Right lobe of liver (tissue), 6 donors: Measurements from ENCODE around the gene ABLIM3. TPM values are rescaled to one million over a fixed set of nuclear protein-coding genes. Genes with fewer than 3 reads are reported as not detected.
A peak's percentile ranks its signal among the peaks of the same experiment; 100 is the strongest.

ENCODE experiments used
- ATAC-seq, 4 donors: fragments of 200-7000 bp; cut with Tn5 transposase; one replicate each; pipeline ENCODE4 v1.9.1; 2020; ENCODE audit warnings: mild to moderate bottlenecking in 4 of 4, moderate library complexity in 4 of 4
- DNase-seq, 3 donors: peaks; one replicate each; pipeline ENCODE4 v3.0.0-alpha.2; 2020
- H3K27ac ChIP-seq, 3 donors: fragments of 200-600 bp; one replicate each; pipeline ENCODE4 v1.8.0; 2022
- H3K27me3 ChIP-seq, 2 donors: fragments of 200-600 bp; one replicate each; pipeline ENCODE4 v1.8.0; 2022
- H3K36me3 ChIP-seq, 4 donors: fragments of 200-600 bp; sonication (generic) in 1 of 4; one replicate each; pipeline versions ENCODE4 v1.5.1 to v1.8.0; 2017 to 2022; ENCODE audit warnings: control low read depth in 1 of 4
- H3K4me1 ChIP-seq, 4 donors: fragments of 200-600 bp; sonication (generic) in 1 of 4; one replicate each; pipeline versions ENCODE4 v1.5.1 to v1.8.0; 2017 to 2022; ENCODE audit warnings: control low read depth in 1 of 4
- H3K4me3 ChIP-seq, 3 donors: fragments of 200-600 bp; one replicate each; pipeline ENCODE4 v1.8.0; 2022
- H3K9me3 ChIP-seq, 4 donors: fragments of 200-600 bp; sonication (generic) in 1 of 4; one replicate each; pipeline versions ENCODE4 v1.5.1 to v1.8.0; 2017 to 2022; ENCODE audit warnings: control low read depth in 1 of 4
- CTCF ChIP-seq, 4 donors: fragments of 200-600 bp in 3 of 4; fragments of 450-650 bp in 1 of 4; IDR thresholded peaks; one replicate each; pipeline versions ENCODE4 v1.5.1 to v1.8.0; 2016 to 2022; ENCODE audit warnings: antibody characterized with exemption in 4 of 4, mild to moderate bottlenecking in 2 of 4
- POLR2A ChIP-seq: fragments of 450-650 bp; IDR thresholded peaks from one replicate; pipeline ENCODE4 v1.6.1; 2017; ENCODE audit warnings: antibody characterized with exemption, mild to moderate bottlenecking
- WGBS: methylation state at CpG from one replicate; pipeline ENCODE4 v1.1.6; 2018; ENCODE audit warnings: low coverage, low lambda C conversion rate; ENCODE audit not compliant: insufficient coverage; ENCODE audit errors: missing lambda C conversion rate; 5-methylcytosine and 5-hydroxymethylcytosine counted together
- intact Hi-C, 2 donors: fragments of 100-400 bp; cut with DNase I; formaldehyde crosslinking; loops; one replicate each; pipeline versions ENCODE4 v1.11.2 to v1.14.1; 2022
- total RNA-seq, 6 experiments: library from RNA; depleted of rRNA in 2 of 6; stranded (reverse); fragments of >200 nt in 2 of 6; fragmentation: NEBNext Ultra II Directional in 3 of 6; extraction: Animal tissue kit (Norgen Biotek cat#: 25700) in 3 of 6; gene quantifications; one replicate each; pipeline versions ENCODE4 v1.1.0 to v1.2.4, GENCODE V29; 2016 to 2023
- donor health status: DM: no; HTN: yes; CAD: no.
- donor health status: DM: no; HTN: no; CAD: no.
- donor health status: DM: no; HTN: no; CAD: no.
- donor health status: DM: no; HTN: yes; CAD: no.
- donor health status: DM: no; HTN: yes; CAD: no.

The ABLIM3 gene
- total RNA-seq, 6 experiments from 2014 or later = 85.8 to 180 (median 125) TPM

DNA sequence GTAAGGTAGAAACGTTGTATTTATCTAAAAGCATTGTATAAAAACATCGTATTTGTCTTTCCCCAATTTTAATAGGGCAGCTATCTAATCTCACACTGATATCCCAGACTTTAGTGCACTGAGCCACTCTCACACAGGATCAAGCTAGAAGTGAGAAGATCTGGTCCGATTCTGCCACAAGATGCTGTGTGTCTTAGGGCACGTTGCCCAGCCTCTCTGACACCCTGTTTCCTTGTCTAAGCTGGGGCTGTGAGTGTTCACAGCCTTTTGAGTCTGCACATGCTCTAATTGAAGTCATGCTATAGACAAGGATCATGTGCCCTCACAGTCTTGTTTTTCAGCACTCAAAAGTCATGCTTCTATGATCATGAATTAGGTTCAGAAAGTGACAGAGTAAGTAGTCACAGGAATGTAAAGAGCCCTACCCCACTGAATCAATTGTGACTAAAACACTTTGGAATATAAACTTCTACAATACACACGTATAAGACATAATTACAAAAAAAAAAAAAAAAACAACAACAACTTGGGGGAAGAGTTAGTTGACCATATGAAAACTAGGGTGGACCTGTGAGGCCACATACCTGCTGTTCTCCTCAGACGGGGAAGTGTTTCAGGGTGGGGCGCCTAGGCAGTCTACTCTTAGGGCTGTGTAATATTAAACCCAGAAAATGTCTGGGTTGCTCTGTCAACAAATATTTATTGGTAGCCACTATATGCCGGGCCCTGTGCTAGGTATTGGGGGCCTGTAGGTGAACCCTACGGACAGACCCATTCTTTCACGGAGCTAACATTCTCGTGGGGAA is 893 bp upstream of the ABLIM3 start:
- intact Hi-C loops = no loop called here
- Histone ChIP-seq H3K4me3 (no peak overlapping the region), H3K36me3 (no peaks in the 10 kb centered on the region), H3K27ac (no peak overlapping the region), H3K4me1 (peaks cover 0 to 33% (median 7%) of the 10 kb centered on the region in 4 donors), H3K9me3 (no peaks in the 10 kb centered on the region), H3K27me3 (no peaks in the 10 kb centered on the region)
- ATAC-seq = no peak
- no peak for DNase-seq
- TF ChIP-seq CTCF (IDR thresholded peaks at IDR 0.05) = no peak
- TF ChIP-seq POLR2A = no peak
- WGBS = 82% methylated on average over 10 of the region's 11 CpGs

- whole genome bisulfite sequencing = 20% methylated on average over 14 of the region's 20 CpGs
These were observed 911 bp downstream of the ABLIM3 start for GRCh38 chr5:149141957-149142851.

DNA sequence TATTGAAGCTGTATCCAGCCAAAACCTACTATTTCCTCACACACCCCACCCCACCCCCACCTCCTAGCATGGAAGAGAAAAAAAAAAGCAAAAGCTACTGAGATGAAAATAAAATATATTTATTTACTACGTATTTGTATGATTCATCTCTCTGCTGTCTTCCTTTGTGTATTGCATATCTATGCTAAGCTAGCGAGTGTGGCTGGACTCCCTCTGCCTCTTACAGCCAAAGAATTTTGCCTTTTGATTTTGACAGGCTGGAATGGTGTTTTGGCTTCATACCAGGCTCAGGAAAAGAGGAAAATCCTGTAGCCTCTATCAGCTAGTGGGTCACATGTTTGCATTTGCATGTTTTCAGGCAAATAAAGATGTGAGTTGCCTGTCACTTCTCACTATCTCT is 2.2 kb downstream of the ABLIM3 start:
- Histone ChIP-seq H3K4me1 (peaks cover 0 to 45% (median 10%) of the 10 kb centered on the region in 4 donors), H3K27me3 (no peaks in the 10 kb centered on the region), H3K27ac (peak overlapping the region; percentile 84 to 95 (median 94)), H3K4me3 (peak overlapping the region; percentile 67 to 85 (median 72)), H3K9me3 (no peaks in the 10 kb centered on the region), H3K36me3 (no peaks in the 10 kb centered on the region)
- 13% methylated on average over 2 of the region's 2 CpGs for WGBS
- ATAC-seq = peak; percentile 12 to 27 (median 20)
- DNase-seq = no peak
- intact Hi-C loops = no loop called here
- TF ChIP-seq CTCF (IDR thresholded peaks at IDR 0.05) (no peak), POLR2A (peak; percentile 41)

More at GRCh38 chr5:149141957-149142851, 911 bp downstream of the ABLIM3 start:
- intact Hi-C loops = no loop called here
- peak overlapping the region; percentile 84 to 95 (median 94) for H3K27ac ChIP-seq
- peak; percentile 71 to 81 (median 78) for DNase-seq
- H3K36me3 ChIP-seq = no peaks in the 10 kb centered on the region
- no peaks in the 10 kb centered on the region for H3K27me3 ChIP-seq
- TF ChIP-seq CTCF (IDR thresholded peaks at IDR 0.05) (no peak), POLR2A (peak; percentile 80)
- ATAC-seq = peak; percentile 60 to 80 (median 69)
- peak overlapping the region; percentile 67 to 85 (median 72) for H3K4me3 ChIP-seq
- peaks cover 0 to 33% (median 8%) of the 10 kb centered on the region in 4 donors for H3K4me1 ChIP-seq
- H3K9me3 ChIP-seq = no peaks in the 10 kb centered on the region

- TF ChIP-seq CTCF (IDR thresholded peaks at IDR 0.05) (no peak), POLR2A (peak; percentile 83)
- Histone ChIP-seq H3K4me3 (peak overlapping the region; percentile 67 to 85 (median 72)), H3K4me1 (peaks cover 0 to 57% (median 15%) of the 10 kb centered on the region in 4 donors), H3K9me3 (no peaks in the 10 kb centered on the region), H3K27me3 (no peaks in the 10 kb centered on the region), H3K36me3 (no peaks in the 10 kb centered on the region), H3K27ac (peak overlapping the region in 2 of 3 donors; percentile 94 to 95)
- intact Hi-C loops = no loop called here
- ATAC-seq = peak; percentile 45 to 52 (median 50)
- no peak for DNase-seq
- WGBS = 25% methylated on average over 1 of the region's 1 CpG
These were observed 3.3 kb downstream of the ABLIM3 start for GRCh38 chr5:149144637-149145036.
